ENCODE results near the gene SCGN.

SCGN gene

GRCh38 chr6:25652007-25652515, at the start of gene SCGN:
Gene SCGN (plus strand): TSS chr6:25652215. CDS start chr6:25652404, 189 bp downstream.
- peak; percentile 82 for DNase-seq

GRCh38 chr6:25602674-25602982, 49.4 kb upstream of the SCGN start:
- no peak for DNase-seq

- DNase-seq = no peak
These were observed 48.8 kb upstream of the SCGN start for GRCh38 chr6:25603251-25603650.

- DNase-seq = no peak
These were observed 45.9 kb upstream of the SCGN start for GRCh38 chr6:25606151-25606550.

- no peak for DNase-seq
These were observed 43.3 kb upstream of the SCGN start for GRCh38 chr6:25608558-25609174.

GRCh38 chr6:25612666-25613065, 39.3 kb upstream of the SCGN start:
- no peak for DNase-seq

- no peak for DNase-seq
These were observed 38.6 kb upstream of the SCGN start for GRCh38 chr6:25613415-25613814.

GRCh38 chr6:25614052-25614451, 38.0 kb upstream of the SCGN start:
- no peak for DNase-seq

- no peak for DNase-seq
These were observed 36.5 kb upstream of the SCGN start for GRCh38 chr6:25615471-25615870.

GRCh38 chr6:25617997-25618396, 34.0 kb upstream of the SCGN start:
- no peak for DNase-seq

- DNase-seq = no peak
These were observed 32.8 kb upstream of the SCGN start for GRCh38 chr6:25619217-25619616.

GRCh38 chr6:25620391-25620790, 31.6 kb upstream of the SCGN start:
- no peak for DNase-seq

- no peak for DNase-seq
These were observed 28.9 kb upstream of the SCGN start for GRCh38 chr6:25623065-25623464.

GRCh38 chr6:25623879-25624278, 28.1 kb upstream of the SCGN start:
- no peak for DNase-seq

- no peak for DNase-seq
These were observed 25.0 kb upstream of the SCGN start for GRCh38 chr6:25627001-25627400.

- DNase-seq = no peak
These were observed 23.4 kb upstream of the SCGN start for GRCh38 chr6:25628471-25629197.

- no peak for DNase-seq
These were observed 22.8 kb upstream of the SCGN start for GRCh38 chr6:25629198-25629576.

- peak; percentile 18 for DNase-seq
These were observed 21.3 kb upstream of the SCGN start for GRCh38 chr6:25630508-25631278.

- DNase-seq = peak; percentile 20
These were observed 16.1 kb upstream of the SCGN start for GRCh38 chr6:25635886-25636317.

- no peak for DNase-seq
These were observed 14.8 kb upstream of the SCGN start for GRCh38 chr6:25637211-25637610.

- DNase-seq = peak; percentile 21
These were observed 14.0 kb upstream of the SCGN start for GRCh38 chr6:25637960-25638434.

- DNase-seq = no peak
These were observed 12.4 kb upstream of the SCGN start for GRCh38 chr6:25639653-25640052.

- no peak for DNase-seq
These were observed 11.6 kb upstream of the SCGN start for GRCh38 chr6:25640446-25640845.

- peak; percentile 21 for DNase-seq
These were observed 11.1 kb upstream of the SCGN start for GRCh38 chr6:25640891-25641290.

Data from retina (tissue), 1 donor.